CD4-positive, alpha-beta memory T cell (primary cell): ENCODE data around the gene TMEM198. TPM values are rescaled to one million over a fixed set of nuclear protein-coding genes. Genes with fewer than 3 reads are reported as not detected.

ENCODE experiments used
- CTCF ChIA-PET: fragments of 350-600 bp; sonication (Branson Sonifier 250); formaldehyde crosslinking; loops from one replicate; lab custom pipeline; 2021; ENCODE audit warnings: inconsistent platforms; ENCODE audit not compliant: partially characterized antibody; lab: Charles Lee
- POLR2A ChIA-PET: fragments of 350-600 bp; sonication (Branson Sonifier 250); formaldehyde crosslinking; loops from one replicate; lab custom pipeline; 2021; ENCODE audit not compliant: partially characterized antibody; lab: Charles Lee
- DNase-seq, 5 donors: peaks; one replicate each; pipeline versions ENCODE4 v3.0.0 to v3.0.0-alpha.2; 2020 to 2022; ENCODE audit warnings: mixed read lengths in 1 of 5
- H3K27ac ChIP-seq: one replicate; pipeline ENCODE4 v1.7.0; 2013; ENCODE audit warnings: low read depth, low read length
- H3K27me3 ChIP-seq: 2 replicates; pipeline ENCODE4 v1.7.0; 2013; ENCODE audit warnings: mild to moderate bottlenecking, low read length, moderate library complexity; ENCODE audit not compliant: insufficient read depth
- H3K36me3 ChIP-seq: 2 replicates; pipeline ENCODE4 v1.7.0; 2013; ENCODE audit warnings: mild to moderate bottlenecking, low read length, moderate library complexity; ENCODE audit not compliant: insufficient read depth
- H3K4me1 ChIP-seq: 2 replicates; pipeline ENCODE4 v1.7.0; 2013; ENCODE audit warnings: mild to moderate bottlenecking, low read length, moderate library complexity; ENCODE audit not compliant: insufficient read depth
- H3K4me3 ChIP-seq, 2 donors: one replicate each; pipeline ENCODE4 v1.7.0; 2013; ENCODE audit warnings: low read length in 2 of 2, mild to moderate bottlenecking in 1 of 2
- H3K9me3 ChIP-seq, 2 donors: one replicate each; pipeline ENCODE4 v1.7.0; 2013; ENCODE audit warnings: low read length in 2 of 2, control low read depth in 1 of 2; ENCODE audit not compliant: control insufficient read depth in 1 of 2
- H3K27ac Mint-ChIP-seq, 7 donors: one replicate each; pipeline ENCODE4 v1.8.0; 2020 to 2021; ENCODE audit warnings: mixed read lengths in 7 of 7, mild to moderate bottlenecking in 6 of 7, inconsistent platforms in 3 of 7, moderate library complexity in 3 of 7
- H3K27me3 Mint-ChIP-seq, 2 donors: one replicate each; pipeline ENCODE4 v1.8.0; 2020 to 2021; ENCODE audit warnings: mixed read lengths in 2 of 2
- H3K36me3 Mint-ChIP-seq, 2 donors: one replicate each; pipeline ENCODE4 v1.8.0; 2020 to 2021; ENCODE audit warnings: mixed read lengths in 2 of 2, inconsistent platforms in 1 of 2, mild to moderate bottlenecking in 1 of 2
- H3K4me1 Mint-ChIP-seq, 4 donors: one replicate each; pipeline ENCODE4 v1.8.0; 2020 to 2021; ENCODE audit warnings: mixed read lengths in 4 of 4, mild to moderate bottlenecking in 1 of 4
- H3K4me3 Mint-ChIP-seq, 8 donors: one replicate each; pipeline ENCODE4 v1.8.0; 2020 to 2021; ENCODE audit warnings: mixed read lengths in 8 of 8, mild to moderate bottlenecking in 7 of 8, moderate library complexity in 6 of 8, inconsistent platforms in 3 of 8
- H3K9me3 Mint-ChIP-seq, 8 donors: one replicate each; pipeline ENCODE4 v1.8.0; 2020 to 2021; ENCODE audit warnings: mixed read lengths in 8 of 8, mild to moderate bottlenecking in 5 of 8, inconsistent platforms in 3 of 8, moderate library complexity in 1 of 8
- intact Hi-C: fragments of 100-400 bp; cut with micrococcal nuclease; formaldehyde crosslinking; loops from one replicate; pipeline ENCODE4 v1.15.1; 2023
- polyA plus RNA-seq, 2 donors: library from polyadenylated mRNA; unstranded; fragments of 300-500 nt; fragmentation: Illumina TruSeq; gene quantifications; one replicate each; pipeline ENCODE4 v1.2.3, GENCODE V29; 2021
- total RNA-seq, 2 experiments: library from RNA; stranded (reverse); gene quantifications; one replicate each; pipeline ENCODE4 v1.2.3, GENCODE V29; 2021

TMEM198 gene
- total and polyA plus RNA-seq, 4 experiments from 2014 or later: 0.67 to 0.76 TPM; not detected in 2

GRCh38 chr2:219551441-219552381 is 7.9 kb downstream of the TMEM198 start:
- peaks cover 25 to 52% of the 10 kb centered on the region in 2 donors for H3K27me3 Mint-ChIP-seq
- H3K9me3 Mint-ChIP-seq: peaks cover 0 to 3% (median 0%) of the 10 kb centered on the region in 8 donors
- POLR2A ChIA-PET: interaction anchor here (1.2 to 2.3 kb wide), 3 partner anchors 8 to 46 kb away, joined by 3 to 10 read pairs (median 9); partner anchors contain the start of genes CHPF, OBSL1, STK11IP and TMEM198
- no peaks in the 10 kb centered on the region for H3K36me3 ChIP-seq
- intact Hi-C loops: loop anchor here (1.0 to 2.0 kb wide), 2 partner anchors 8 to 45 kb away; partner anchors contain the start of genes CHPF and STK11IP
- H3K4me3 Mint-ChIP-seq: peak overlapping the region; percentile 51 to 86 (median 75)
- peak overlapping the region; percentile 11 to 44 for H3K4me3 ChIP-seq
- no peaks in the 10 kb centered on the region for H3K36me3 Mint-ChIP-seq
- H3K27me3 ChIP-seq: peaks cover 11% of the 10 kb centered on the region
- CTCF ChIA-PET: interaction anchor here (1.6 to 7.1 kb wide), 2 partner anchors 10 kb away, joined by 9 to 45 read pairs; partner anchors contain the start of genes CHPF and TMEM198
- DNase-seq: peak in 3 of 5 donors; percentile 18 to 31 (median 28)
- peaks cover 18% of the 10 kb centered on the region for H3K4me1 ChIP-seq
- H3K27ac ChIP-seq: no peak overlapping the region
- H3K9me3 ChIP-seq: no peaks in the 10 kb centered on the region
- peaks cover 5 to 18% (median 10%) of the 10 kb centered on the region in 4 donors for H3K4me1 Mint-ChIP-seq
- peak overlapping the region in 4 of 7 donors; percentile 22 to 79 (median 29) for H3K27ac Mint-ChIP-seq

- intact Hi-C loops: loop anchor here (1.0 to 2.0 kb wide), 2 partner anchors 9 to 44 kb away; partner anchors contain the start of genes CHPF and STK11IP
- Histone ChIP-seq H3K27me3 (peaks cover 11% of the 10 kb centered on the region), H3K4me3 (peak overlapping the region; percentile 11 to 44), H3K4me1 (peaks cover 18% of the 10 kb centered on the region), H3K36me3 (no peaks in the 10 kb centered on the region), H3K27ac (no peak overlapping the region), H3K9me3 (no peaks in the 10 kb centered on the region)
- H3K4me1 Mint-ChIP-seq: peaks cover 5 to 18% (median 10%) of the 10 kb centered on the region in 4 donors
- peak overlapping the region in 2 of 7 donors; percentile 22 to 79 for H3K27ac Mint-ChIP-seq
- H3K36me3 Mint-ChIP-seq: no peaks in the 10 kb centered on the region
- ChIA-PET POLR2A (interaction anchor here (1.8 to 2.3 kb wide), 2 partner anchors 9 to 45 kb away, joined by 9 to 10 read pairs; partner anchors contain the start of genes CHPF, STK11IP and TMEM198), CTCF (interaction anchor here (1.2 to 7.1 kb wide), 3 partner anchors 9 to 89 kb away, joined by 3 to 45 read pairs (median 9); partner anchors contain the start of genes CHPF and TMEM198)
- peak overlapping the region; percentile 51 to 86 (median 75) for H3K4me3 Mint-ChIP-seq
- H3K27me3 Mint-ChIP-seq: peaks cover 25 to 52% of the 10 kb centered on the region in 2 donors
- DNase-seq: peak; percentile 70 to 79 (median 76)
- H3K9me3 Mint-ChIP-seq: peaks cover 0 to 3% (median 0%) of the 10 kb centered on the region in 8 donors
Measured at GRCh38 chr2:219552382-219553167, 8.7 kb downstream of the TMEM198 start.

- no peak for DNase-seq
- POLR2A ChIA-PET: interaction anchor here (1.8 to 2.3 kb wide), 2 partner anchors 10 to 44 kb away, joined by 9 to 10 read pairs; partner anchors contain the start of genes CHPF, STK11IP and TMEM198
- H3K4me3 ChIP-seq: peak overlapping the region in 1 of 2 donors; percentile 44
- H3K27ac ChIP-seq: no peak overlapping the region
- H3K36me3 ChIP-seq: no peaks in the 10 kb centered on the region
- no peaks in the 10 kb centered on the region for H3K9me3 ChIP-seq
- Mint-ChIP-seq H3K27ac (peak overlapping the region in 1 of 7 donors; percentile 63), H3K4me3 (peak overlapping the region; percentile 46 to 77 (median 58)), H3K4me1 (peaks cover 5 to 18% (median 10%) of the 10 kb centered on the region in 4 donors), H3K27me3 (peaks cover 25 to 52% of the 10 kb centered on the region in 2 donors), H3K9me3 (peaks cover 0 to 3% (median 0%) of the 10 kb centered on the region in 8 donors), H3K36me3 (no peaks in the 10 kb centered on the region)
- H3K4me1 ChIP-seq: peaks cover 18% of the 10 kb centered on the region
- peaks cover 11% of the 10 kb centered on the region for H3K27me3 ChIP-seq
- CTCF ChIA-PET: interaction anchor here (1.2 to 7.1 kb wide), 3 partner anchors 8 to 89 kb away, joined by 3 to 45 read pairs (median 9); partner anchors contain the start of genes CHPF and TMEM198
- intact Hi-C loops: loop anchor here (2.0 kb wide), 1 partner anchor 44 kb away; the partner anchor contains the start of gene STK11IP
Measured at GRCh38 chr2:219553168-219553417, 9.3 kb downstream of the TMEM198 start.

GRCh38 chr2:219553463-219553963 is 9.7 kb downstream of the TMEM198 start:
- DNase-seq: peak in 1 of 5 donors; percentile 23
- POLR2A ChIA-PET: interaction anchor here (0.9 to 2.3 kb wide), 3 partner anchors 9 to 44 kb away, joined by 3 to 10 read pairs (median 9); partner anchors contain the start of genes CHPF, STK11IP and TMEM198
- Mint-ChIP-seq H3K9me3 (peaks cover 0 to 3% (median 0%) of the 10 kb centered on the region in 8 donors), H3K36me3 (no peaks in the 10 kb centered on the region), H3K4me1 (peaks cover 5 to 18% (median 10%) of the 10 kb centered on the region in 4 donors), H3K27me3 (peaks cover 23 to 48% of the 10 kb centered on the region in 2 donors), H3K27ac (peak overlapping the region in 2 of 7 donors; percentile 52 to 63), H3K4me3 (peak overlapping the region; percentile 46 to 77 (median 58))
- H3K27me3 ChIP-seq: peaks cover 11% of the 10 kb centered on the region
- intact Hi-C loops: loop anchor here (2.0 kb wide), 1 partner anchor 43 kb away; the partner anchor contains the start of gene STK11IP
- no peak overlapping the region for H3K27ac ChIP-seq
- H3K4me1 ChIP-seq: peaks cover 18% of the 10 kb centered on the region
- no peaks in the 10 kb centered on the region for H3K9me3 ChIP-seq
- H3K4me3 ChIP-seq: no peak overlapping the region
- CTCF ChIA-PET: interaction anchor here (1.2 to 7.1 kb wide), 2 partner anchors 11 to 88 kb away, joined by 3 to 45 read pairs; partner anchors contain the start of genes CHPF and TMEM198
- no peaks in the 10 kb centered on the region for H3K36me3 ChIP-seq

- Mint-ChIP-seq H3K27me3 (peaks cover 24 to 46% of the 10 kb centered on the region in 2 donors), H3K4me1 (peaks cover 5 to 18% (median 10%) of the 10 kb centered on the region in 4 donors), H3K4me3 (no peak overlapping the region), H3K27ac (peak overlapping the region in 1 of 7 donors; percentile 63), H3K9me3 (peaks cover 0 to 2% (median 0%) of the 10 kb centered on the region in 8 donors), H3K36me3 (no peaks in the 10 kb centered on the region)
- Histone ChIP-seq H3K36me3 (no peaks in the 10 kb centered on the region), H3K27ac (no peak overlapping the region), H3K4me1 (peaks cover 18% of the 10 kb centered on the region), H3K9me3 (no peaks in the 10 kb centered on the region), H3K4me3 (no peak overlapping the region), H3K27me3 (peaks cover 11% of the 10 kb centered on the region)
- DNase-seq: peak in 1 of 5 donors; percentile 14
- ChIA-PET CTCF (interaction anchor here (7.1 kb wide), 1 partner anchor 12 kb away, joined by 45 read pairs; the partner anchor contains the start of genes CHPF and TMEM198), POLR2A (interaction anchor here (0.9 kb wide), 1 partner anchor 10 kb away, joined by 3 read pairs; the partner anchor contains the start of genes CHPF and TMEM198)
- intact Hi-C loops: no loop called here
Measured at GRCh38 chr2:219554350-219554749, 10.5 kb downstream of the TMEM198 start.

GRCh38 chr2:219555956-219556355 is 12.1 kb downstream of the TMEM198 start:
- intact Hi-C loops: no loop called here
- Histone ChIP-seq H3K27me3 (peaks cover 11% of the 10 kb centered on the region), H3K36me3 (no peaks in the 10 kb centered on the region), H3K9me3 (no peaks in the 10 kb centered on the region), H3K4me1 (peaks cover 18% of the 10 kb centered on the region), H3K4me3 (no peak overlapping the region), H3K27ac (no peak overlapping the region)
- Mint-ChIP-seq H3K9me3 (peaks cover 0 to 2% (median 0%) of the 10 kb centered on the region in 8 donors), H3K27me3 (peaks cover 21 to 39% of the 10 kb centered on the region in 2 donors), H3K36me3 (no peaks in the 10 kb centered on the region), H3K4me1 (peaks cover 5 to 18% (median 10%) of the 10 kb centered on the region in 4 donors), H3K27ac (no peak overlapping the region), H3K4me3 (no peak overlapping the region)
- peak in 1 of 5 donors; percentile 36 for DNase-seq
- ChIA-PET CTCF (interaction anchor here (7.1 kb wide), 1 partner anchor 14 kb away, joined by 45 read pairs; the partner anchor contains the start of genes CHPF and TMEM198), POLR2A (no interaction called here)
